CD4-positive, alpha-beta memory T cell (primary cell): Measurements from ENCODE around the gene RANBP3. TPM values are rescaled to one million over a fixed set of nuclear protein-coding genes. Genes with fewer than 3 reads are reported as not detected.
A peak's percentile ranks its signal among the peaks of the same experiment; 100 is the strongest.

ENCODE experiments used
- CTCF ChIA-PET: fragments of 350-600 bp; sonication (Branson Sonifier 250); formaldehyde crosslinking; loops from one replicate; lab custom pipeline; 2021; ENCODE audit warnings: inconsistent platforms; ENCODE audit not compliant: partially characterized antibody; lab: Charles Lee
- POLR2A ChIA-PET: fragments of 350-600 bp; sonication (Branson Sonifier 250); formaldehyde crosslinking; loops from one replicate; lab custom pipeline; 2021; ENCODE audit not compliant: partially characterized antibody; lab: Charles Lee
- DNase-seq, 5 donors: peaks; one replicate each; pipeline versions ENCODE4 v3.0.0 to v3.0.0-alpha.2; 2020 to 2022; ENCODE audit warnings: mixed read lengths in 1 of 5
- H3K27ac ChIP-seq: one replicate; pipeline ENCODE4 v1.7.0; 2013; ENCODE audit warnings: low read depth, low read length
- H3K27me3 ChIP-seq: 2 replicates; pipeline ENCODE4 v1.7.0; 2013; ENCODE audit warnings: mild to moderate bottlenecking, low read length, moderate library complexity; ENCODE audit not compliant: insufficient read depth
- H3K36me3 ChIP-seq: 2 replicates; pipeline ENCODE4 v1.7.0; 2013; ENCODE audit warnings: mild to moderate bottlenecking, low read length, moderate library complexity; ENCODE audit not compliant: insufficient read depth
- H3K4me1 ChIP-seq: 2 replicates; pipeline ENCODE4 v1.7.0; 2013; ENCODE audit warnings: mild to moderate bottlenecking, low read length, moderate library complexity; ENCODE audit not compliant: insufficient read depth
- H3K4me3 ChIP-seq, 2 donors: one replicate each; pipeline ENCODE4 v1.7.0; 2013; ENCODE audit warnings: low read length in 2 of 2, mild to moderate bottlenecking in 1 of 2
- H3K9me3 ChIP-seq, 2 donors: one replicate each; pipeline ENCODE4 v1.7.0; 2013; ENCODE audit warnings: low read length in 2 of 2, control low read depth in 1 of 2; ENCODE audit not compliant: control insufficient read depth in 1 of 2
- H3K27ac Mint-ChIP-seq, 7 donors: one replicate each; pipeline ENCODE4 v1.8.0; 2020 to 2021; ENCODE audit warnings: mixed read lengths in 7 of 7, mild to moderate bottlenecking in 6 of 7, inconsistent platforms in 3 of 7, moderate library complexity in 3 of 7
- H3K27me3 Mint-ChIP-seq, 2 donors: one replicate each; pipeline ENCODE4 v1.8.0; 2020 to 2021; ENCODE audit warnings: mixed read lengths in 2 of 2
- H3K36me3 Mint-ChIP-seq, 2 donors: one replicate each; pipeline ENCODE4 v1.8.0; 2020 to 2021; ENCODE audit warnings: mixed read lengths in 2 of 2, inconsistent platforms in 1 of 2, mild to moderate bottlenecking in 1 of 2
- H3K4me1 Mint-ChIP-seq, 4 donors: one replicate each; pipeline ENCODE4 v1.8.0; 2020 to 2021; ENCODE audit warnings: mixed read lengths in 4 of 4, mild to moderate bottlenecking in 1 of 4
- H3K4me3 Mint-ChIP-seq, 8 donors: one replicate each; pipeline ENCODE4 v1.8.0; 2020 to 2021; ENCODE audit warnings: mixed read lengths in 8 of 8, mild to moderate bottlenecking in 7 of 8, moderate library complexity in 6 of 8, inconsistent platforms in 3 of 8
- H3K9me3 Mint-ChIP-seq, 8 donors: one replicate each; pipeline ENCODE4 v1.8.0; 2020 to 2021; ENCODE audit warnings: mixed read lengths in 8 of 8, mild to moderate bottlenecking in 5 of 8, inconsistent platforms in 3 of 8, moderate library complexity in 1 of 8
- intact Hi-C: fragments of 100-400 bp; cut with micrococcal nuclease; formaldehyde crosslinking; loops from one replicate; pipeline ENCODE4 v1.15.1; 2023
- polyA plus RNA-seq, 2 donors: library from polyadenylated mRNA; unstranded; fragments of 300-500 nt; fragmentation: Illumina TruSeq; gene quantifications; one replicate each; pipeline ENCODE4 v1.2.3, GENCODE V29; 2021
- total RNA-seq, 2 experiments: library from RNA; stranded (reverse); gene quantifications; one replicate each; pipeline ENCODE4 v1.2.3, GENCODE V29; 2021

Gene RANBP3
- total and polyA plus RNA-seq, 4 experiments from 2014 or later, result 3.4 to 94.9 (median 47.9) TPM

DNA sequence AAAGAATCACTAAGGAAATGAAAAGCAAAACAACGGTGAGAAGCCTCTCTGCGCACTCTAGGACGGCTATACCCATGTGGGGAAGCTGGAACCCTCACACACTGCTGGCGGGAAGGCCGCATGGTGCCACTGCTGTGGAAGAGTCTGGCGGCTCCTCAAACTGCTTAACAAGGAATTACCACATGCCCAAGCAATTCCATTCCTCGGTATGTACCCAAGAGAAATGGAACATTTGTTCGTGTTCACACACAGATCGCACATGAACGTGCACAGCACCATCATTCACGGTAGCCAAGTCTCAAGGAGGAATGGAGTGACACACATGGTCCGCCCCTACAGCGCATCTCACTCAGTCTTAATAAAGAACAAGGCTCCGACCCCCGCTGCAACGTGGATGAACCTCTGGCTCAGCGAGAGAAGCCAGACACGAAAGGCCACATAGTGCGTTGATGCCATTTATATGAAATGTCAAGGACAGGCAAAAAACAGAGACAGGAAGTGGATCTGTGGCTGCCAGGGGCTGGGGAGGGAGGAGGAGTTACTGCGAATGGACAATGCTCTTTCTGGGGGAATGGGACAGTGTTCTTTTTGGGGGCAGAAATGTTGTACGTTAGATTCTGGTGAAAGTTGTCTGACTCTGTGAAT lies 56.3 kb downstream of the RANBP3 start:
- peak overlapping the region in 1 of 8 donors; percentile 24 for H3K4me3 Mint-ChIP-seq
- no peaks in the 10 kb centered on the region for H3K27me3 ChIP-seq
- no peaks in the 10 kb centered on the region for H3K9me3 ChIP-seq
- CTCF ChIA-PET, result no interaction called here
- H3K4me1 Mint-ChIP-seq, result no peaks in the 10 kb centered on the region
- H3K4me1 ChIP-seq, result no peaks in the 10 kb centered on the region
- DNase-seq, result no peak
- H3K27ac ChIP-seq, result no peak overlapping the region
- peaks cover 38 to 68% of the 10 kb centered on the region in 2 donors for H3K36me3 Mint-ChIP-seq
- H3K36me3 ChIP-seq, result peaks cover 86% of the 10 kb centered on the region
- H3K4me3 ChIP-seq, result no peak overlapping the region
- POLR2A ChIA-PET, result interaction anchor here (1.4 kb wide), 1 partner anchor 17 kb away, joined by 9 read pairs; the partner anchor contains the start of genes NDUFA11 and VMAC
- H3K27me3 Mint-ChIP-seq, result no peaks in the 10 kb centered on the region
- intact Hi-C loops, result no loop called here
- H3K27ac Mint-ChIP-seq, result peak overlapping the region in 2 of 7 donors; percentile 3 to 13
- no peaks in the 10 kb centered on the region for H3K9me3 Mint-ChIP-seq

DNA sequence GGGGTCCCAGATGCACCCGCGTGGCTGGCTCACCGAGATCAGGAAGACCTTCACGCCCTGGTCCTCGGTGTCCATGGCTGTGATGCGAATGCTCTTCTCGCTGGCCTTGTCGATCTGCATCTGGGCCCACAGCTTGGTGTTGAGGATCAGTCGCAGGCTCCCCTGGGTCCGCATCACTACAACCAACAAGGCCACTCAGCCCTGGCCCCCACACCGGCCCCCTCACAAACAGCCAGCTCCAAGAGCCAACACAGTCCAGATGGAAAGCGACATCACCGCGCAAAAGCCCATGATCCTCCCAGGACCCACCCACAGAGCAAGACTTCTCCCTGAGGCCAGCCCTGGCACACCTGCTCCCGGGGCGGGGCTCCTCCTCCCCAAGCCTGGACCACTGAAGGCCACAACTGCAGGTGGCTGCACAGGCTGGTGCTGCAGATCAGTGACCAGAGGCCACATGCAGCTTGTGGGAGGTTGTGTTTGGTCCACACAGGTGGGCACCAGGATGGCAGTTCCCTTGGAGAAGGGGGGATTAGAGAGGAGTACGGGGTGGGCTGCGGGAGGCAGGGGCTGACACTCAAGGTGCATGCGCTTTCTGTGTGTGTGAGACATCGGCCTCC lies 59.4 kb downstream of the RANBP3 start:
- H3K27ac ChIP-seq, result no peak overlapping the region
- no peak for DNase-seq
- intact Hi-C loops, result no loop called here
- H3K27me3 ChIP-seq, result no peaks in the 10 kb centered on the region
- no peaks in the 10 kb centered on the region for H3K27me3 Mint-ChIP-seq
- CTCF ChIA-PET, result no interaction called here
- H3K9me3 ChIP-seq, result no peaks in the 10 kb centered on the region
- peaks cover 29 to 56% of the 10 kb centered on the region in 2 donors for H3K36me3 Mint-ChIP-seq
- peaks cover 0 to 2% (median 0%) of the 10 kb centered on the region in 8 donors for H3K9me3 Mint-ChIP-seq
- H3K4me3 ChIP-seq, result no peak overlapping the region
- no peaks in the 10 kb centered on the region for H3K4me1 Mint-ChIP-seq
- POLR2A ChIA-PET, result interaction anchor here (0.8 kb wide), 1 partner anchor 43 kb away, joined by 3 read pairs; no protein-coding TSS in a partner anchor
- no peaks in the 10 kb centered on the region for H3K4me1 ChIP-seq
- H3K36me3 ChIP-seq, result peaks cover 68% of the 10 kb centered on the region
- H3K27ac Mint-ChIP-seq, result peak overlapping the region in 2 of 7 donors; percentile 12 to 25
- no peak overlapping the region for H3K4me3 Mint-ChIP-seq

DNA sequence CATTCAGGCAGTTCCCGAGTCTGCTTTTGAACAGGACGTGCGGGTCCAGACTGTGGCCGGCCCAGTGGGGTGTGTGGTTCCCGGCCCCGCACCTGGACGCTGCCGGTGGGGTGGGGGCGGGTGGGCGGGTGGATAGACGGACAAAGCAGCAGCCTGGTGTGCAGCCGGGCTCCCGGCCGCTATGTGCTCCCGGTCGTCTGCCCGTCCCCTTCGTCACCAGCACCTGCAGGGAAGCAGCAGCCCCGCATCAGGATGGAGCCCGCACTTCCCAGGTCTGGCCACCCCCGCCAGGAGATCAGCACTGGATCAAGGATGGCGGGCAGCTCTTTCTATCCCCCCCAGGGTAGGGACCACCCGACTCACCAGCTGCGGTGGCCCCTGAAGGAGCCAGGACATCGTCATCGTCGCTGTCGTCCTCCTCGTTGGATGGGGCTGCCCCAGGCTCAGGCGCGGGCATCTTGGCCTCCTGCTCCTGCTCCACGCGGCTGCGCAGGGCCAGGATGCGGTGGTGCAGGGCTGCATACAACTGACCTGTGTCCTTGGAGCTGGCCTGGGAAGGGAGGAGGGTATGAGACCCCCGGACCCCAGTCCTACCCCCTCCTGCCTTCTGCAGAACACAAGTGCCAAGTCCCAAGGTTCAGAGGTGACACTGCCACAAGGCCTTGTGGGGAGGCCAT lies 60.4 kb downstream of the RANBP3 start:
- Histone ChIP-seq H3K27ac (no peak overlapping the region), H3K9me3 (no peaks in the 10 kb centered on the region), H3K27me3 (no peaks in the 10 kb centered on the region), H3K4me1 (no peaks in the 10 kb centered on the region), H3K4me3 (no peak overlapping the region), H3K36me3 (peaks cover 58% of the 10 kb centered on the region)
- POLR2A ChIA-PET, result interaction anchor here (1.4 kb wide), 1 partner anchor 13 kb away, joined by 5 read pairs; the partner anchor contains the start of genes NDUFA11 and VMAC
- Mint-ChIP-seq H3K4me1 (no peaks in the 10 kb centered on the region), H3K27ac (no peak overlapping the region), H3K4me3 (no peak overlapping the region), H3K27me3 (no peaks in the 10 kb centered on the region), H3K9me3 (peaks cover 0 to 2% (median 0%) of the 10 kb centered on the region in 8 donors), H3K36me3 (peaks cover 23 to 49% of the 10 kb centered on the region in 2 donors)
- intact Hi-C loops, result no loop called here
- CTCF ChIA-PET, result no interaction called here
- no peak for DNase-seq

DNA sequence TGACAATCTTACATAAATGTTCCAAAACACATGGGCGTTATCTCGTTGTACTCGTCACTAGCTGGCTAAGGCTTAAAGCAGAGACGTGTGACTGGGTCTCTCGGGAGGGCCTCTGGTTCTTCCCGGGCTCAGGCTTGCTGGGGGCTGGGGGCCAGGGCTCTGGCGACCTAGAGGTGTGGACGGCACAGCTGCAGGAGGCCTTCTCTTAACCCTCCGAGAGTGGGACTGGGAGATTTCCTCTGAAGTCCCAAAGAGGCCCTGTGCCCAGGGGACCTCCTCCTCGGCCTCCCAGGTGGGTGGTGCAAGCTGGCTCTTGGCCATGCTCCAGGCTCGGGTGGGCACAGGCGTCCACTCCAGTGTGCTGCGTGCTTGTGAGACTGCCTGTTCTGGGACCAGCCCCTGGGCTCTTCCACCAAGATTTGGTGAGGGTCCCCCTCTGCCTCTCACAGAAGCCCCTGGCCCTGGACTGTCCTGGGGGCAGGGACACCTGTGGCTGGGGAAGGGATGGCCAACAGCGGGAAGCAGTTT lies 61.7 kb downstream of the RANBP3 start:
- no peaks in the 10 kb centered on the region for H3K4me1 Mint-ChIP-seq
- no peak for DNase-seq
- H3K27ac ChIP-seq, result no peak overlapping the region
- H3K27me3 Mint-ChIP-seq, result no peaks in the 10 kb centered on the region
- H3K27me3 ChIP-seq, result no peaks in the 10 kb centered on the region
- no peaks in the 10 kb centered on the region for H3K4me1 ChIP-seq
- CTCF ChIA-PET, result no interaction called here
- no peak overlapping the region for H3K4me3 Mint-ChIP-seq
- H3K36me3 ChIP-seq, result peaks cover 45% of the 10 kb centered on the region
- no peak overlapping the region for H3K27ac Mint-ChIP-seq
- H3K9me3 ChIP-seq, result no peaks in the 10 kb centered on the region
- intact Hi-C loops, result no loop called here
- POLR2A ChIA-PET, result interaction anchor here (1.4 kb wide), 1 partner anchor 12 kb away, joined by 5 read pairs; the partner anchor contains the start of genes NDUFA11 and VMAC
- peaks cover 12 to 37% of the 10 kb centered on the region in 2 donors for H3K36me3 Mint-ChIP-seq
- peaks cover 0 to 2% (median 0%) of the 10 kb centered on the region in 8 donors for H3K9me3 Mint-ChIP-seq
- H3K4me3 ChIP-seq, result no peak overlapping the region

DNA sequence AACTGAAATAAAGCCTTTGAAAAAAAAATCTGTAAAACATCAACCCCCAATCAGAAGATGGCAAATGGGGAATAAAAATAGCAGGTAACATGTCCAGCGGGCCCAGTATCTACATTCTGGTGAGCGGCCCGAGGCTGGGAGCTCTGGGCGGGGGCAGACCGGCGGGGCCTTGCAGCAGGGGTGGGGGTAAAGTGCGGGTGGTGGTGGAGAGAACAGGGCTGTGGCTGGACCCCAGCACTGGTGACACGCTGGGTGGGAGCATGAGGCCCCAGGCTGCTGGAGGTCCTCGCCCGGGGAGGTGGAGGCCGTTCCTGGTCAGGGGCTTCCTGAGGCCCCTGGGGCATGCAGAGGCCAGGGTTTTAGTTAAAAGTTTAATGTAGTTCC lies 62.2 kb downstream of the RANBP3 start:
- ChIA-PET POLR2A (interaction anchor here (2.8 kb wide), 1 partner anchor 11 kb away, joined by 7 read pairs; the partner anchor contains the start of gene VMAC), CTCF (no interaction called here)
- no peaks in the 10 kb centered on the region for H3K27me3 ChIP-seq
- no peaks in the 10 kb centered on the region for H3K4me1 ChIP-seq
- Mint-ChIP-seq H3K27me3 (no peaks in the 10 kb centered on the region), H3K9me3 (peaks cover 0 to 2% (median 0%) of the 10 kb centered on the region in 8 donors), H3K27ac (no peak overlapping the region), H3K4me3 (no peak overlapping the region), H3K4me1 (no peaks in the 10 kb centered on the region), H3K36me3 (peaks cover 12 to 37% of the 10 kb centered on the region in 2 donors)
- peaks cover 44% of the 10 kb centered on the region for H3K36me3 ChIP-seq
- no peak overlapping the region for H3K4me3 ChIP-seq
- no peak overlapping the region for H3K27ac ChIP-seq
- no peaks in the 10 kb centered on the region for H3K9me3 ChIP-seq
- intact Hi-C loops, result no loop called here
- DNase-seq, result no peak

DNA sequence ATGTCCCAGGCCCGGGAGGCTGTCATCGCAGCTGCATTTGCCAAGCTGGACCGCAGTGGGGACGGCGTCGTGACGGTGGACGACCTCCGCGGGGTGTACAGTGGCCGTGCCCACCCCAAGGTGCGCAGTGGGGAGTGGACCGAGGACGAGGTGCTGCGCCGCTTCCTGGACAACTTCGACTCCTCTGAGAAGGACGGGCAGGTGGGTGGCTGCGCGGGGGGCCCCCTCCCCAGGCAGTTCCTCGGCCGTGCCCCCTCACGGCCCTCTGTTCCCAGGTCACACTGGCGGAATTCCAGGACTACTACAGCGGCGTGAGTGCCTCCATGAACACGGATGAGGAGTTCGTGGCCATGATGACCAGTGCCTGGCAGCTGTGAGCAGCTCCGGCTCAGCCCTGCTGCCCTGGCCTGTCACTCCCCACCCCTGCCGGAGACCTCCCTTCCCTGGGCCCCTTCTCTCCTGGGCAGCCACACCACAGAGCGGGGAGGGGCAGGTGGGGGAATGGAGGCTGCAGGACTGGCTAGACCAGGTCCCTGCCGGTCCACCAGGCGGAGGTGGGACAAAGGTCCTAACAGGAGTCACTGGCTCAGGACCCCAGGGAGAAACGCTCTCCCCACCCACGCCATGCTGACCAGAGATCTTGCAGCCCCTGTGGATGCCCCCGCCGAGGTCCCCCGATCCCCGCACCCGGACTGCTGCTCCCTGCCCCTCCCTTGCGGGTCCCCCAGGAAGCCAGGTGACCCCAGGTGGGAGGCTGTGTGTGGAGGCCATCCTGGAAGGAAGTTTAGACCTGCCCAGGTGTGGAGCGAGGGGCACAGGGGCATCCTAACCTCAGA lies 62.8 kb downstream of the RANBP3 start:
- H3K9me3 Mint-ChIP-seq, result peaks cover 0 to 2% (median 0%) of the 10 kb centered on the region in 8 donors
- no peaks in the 10 kb centered on the region for H3K4me1 ChIP-seq
- ChIA-PET POLR2A (interaction anchor here (2.8 kb wide), 1 partner anchor 10 kb away, joined by 7 read pairs; the partner anchor contains the start of gene VMAC), CTCF (no interaction called here)
- no peak overlapping the region for H3K27ac Mint-ChIP-seq
- H3K4me1 Mint-ChIP-seq, result no peaks in the 10 kb centered on the region
- no peak overlapping the region for H3K27ac ChIP-seq
- H3K36me3 Mint-ChIP-seq, result peaks cover 12 to 35% of the 10 kb centered on the region in 2 donors
- H3K27me3 ChIP-seq, result no peaks in the 10 kb centered on the region
- H3K27me3 Mint-ChIP-seq, result no peaks in the 10 kb centered on the region
- no peak overlapping the region for H3K4me3 ChIP-seq
- intact Hi-C loops, result no loop called here
- no peak for DNase-seq
- H3K4me3 Mint-ChIP-seq, result no peak overlapping the region
- peaks cover 44% of the 10 kb centered on the region for H3K36me3 ChIP-seq
- no peaks in the 10 kb centered on the region for H3K9me3 ChIP-seq
